Esophagus mucosa (tissue), 1 donor: ENCODE measurements around the gene PPP3CA. TPM values are rescaled to one million over a fixed set of nuclear protein-coding genes. Genes with fewer than 3 reads are reported as not detected.

Source experiments
- ATAC-seq: fragments of 200-7000 bp; cut with Tn5 transposase; one replicate; pipeline ENCODE4 v1.9.1; 2020
- total RNA-seq: library from RNA; stranded (reverse); gene quantifications from one replicate; pipeline ENCODE4 v1.2.4, GENCODE V29; 2023
- donor health status: DM: yes; HTN: yes; CAD: no.

The PPP3CA gene
- total RNA-seq, 1 donor from 2014 or later, result 18.5 TPM

DNA sequence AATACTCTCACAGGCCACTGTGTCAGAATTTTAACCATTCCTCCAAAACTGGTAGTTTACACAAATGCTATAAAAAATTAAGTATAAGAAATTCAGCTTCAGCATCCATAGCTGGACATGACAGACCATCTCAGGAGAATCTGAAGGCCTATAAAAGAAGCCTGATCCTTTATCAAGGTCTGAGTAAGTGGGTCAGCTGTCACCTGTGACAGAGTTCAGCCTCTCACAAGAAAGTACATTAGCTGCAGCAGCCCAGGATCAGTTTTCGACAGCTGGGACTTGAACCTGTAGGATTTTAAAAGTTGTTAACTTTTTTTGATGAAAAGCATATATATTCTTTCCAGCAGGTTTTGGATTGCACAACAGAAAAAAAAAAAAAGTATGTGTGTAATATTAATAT, 60.7 kb downstream of the PPP3CA start:
- ATAC-seq, result no peak

DNA sequence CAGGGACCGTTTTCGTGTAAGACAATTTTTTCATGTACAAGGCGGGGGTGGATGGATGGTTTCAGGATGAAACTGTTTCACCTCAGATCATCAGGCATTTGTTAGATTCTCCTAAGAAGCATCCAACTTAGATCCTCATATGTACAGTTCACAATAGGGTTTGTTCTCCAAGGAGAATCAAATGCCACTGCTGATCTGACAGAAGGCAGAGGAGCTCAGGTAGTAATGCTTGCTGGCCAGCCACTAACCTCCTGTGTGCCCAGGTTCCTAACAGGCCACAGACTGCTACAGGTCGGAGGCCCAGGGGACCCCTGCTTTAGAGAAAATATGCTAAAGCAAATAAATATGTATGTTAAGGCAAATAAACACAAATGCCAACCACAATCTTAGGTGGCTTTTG, 61.3 kb downstream of the PPP3CA start:
- ATAC-seq, result no peak

DNA sequence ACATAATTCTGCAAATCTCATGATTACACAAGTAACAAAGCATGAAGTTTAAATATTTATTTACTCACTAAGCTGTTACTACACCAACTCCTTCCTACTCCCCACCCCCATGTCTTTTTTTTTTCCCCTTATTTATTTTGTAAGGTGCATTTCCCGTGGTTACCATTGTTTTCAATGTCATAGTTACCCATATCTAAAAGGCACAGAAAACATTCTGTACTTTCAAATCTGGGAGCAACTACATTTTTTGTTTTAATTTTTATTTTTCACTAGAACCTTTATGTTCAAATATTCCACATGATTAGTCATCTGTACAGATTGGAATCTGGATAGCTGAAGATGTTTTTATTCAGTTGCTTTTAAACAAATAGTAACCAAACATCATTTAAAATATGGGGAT, 62.8 kb downstream of the PPP3CA start:
- ATAC-seq, result no peak

DNA sequence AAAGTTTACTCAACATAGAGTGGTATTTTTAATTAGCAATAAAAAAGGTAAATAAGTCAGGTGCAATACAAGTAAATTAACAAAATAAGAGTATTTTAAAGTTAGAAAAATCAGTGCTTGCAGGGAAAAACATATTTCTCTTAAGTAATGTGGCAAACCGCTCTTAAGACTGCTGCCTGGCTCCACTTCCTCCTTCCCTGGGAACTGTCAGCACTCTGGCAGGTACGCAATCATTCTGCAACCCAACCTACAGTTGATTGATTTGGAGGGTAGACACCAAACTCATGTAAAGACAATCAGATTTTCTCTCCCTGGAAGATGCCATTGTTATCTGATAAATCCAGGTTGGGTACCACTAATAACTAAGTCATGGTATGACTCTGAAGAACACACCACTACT, 63.9 kb downstream of the PPP3CA start:
- no peak for ATAC-seq

DNA sequence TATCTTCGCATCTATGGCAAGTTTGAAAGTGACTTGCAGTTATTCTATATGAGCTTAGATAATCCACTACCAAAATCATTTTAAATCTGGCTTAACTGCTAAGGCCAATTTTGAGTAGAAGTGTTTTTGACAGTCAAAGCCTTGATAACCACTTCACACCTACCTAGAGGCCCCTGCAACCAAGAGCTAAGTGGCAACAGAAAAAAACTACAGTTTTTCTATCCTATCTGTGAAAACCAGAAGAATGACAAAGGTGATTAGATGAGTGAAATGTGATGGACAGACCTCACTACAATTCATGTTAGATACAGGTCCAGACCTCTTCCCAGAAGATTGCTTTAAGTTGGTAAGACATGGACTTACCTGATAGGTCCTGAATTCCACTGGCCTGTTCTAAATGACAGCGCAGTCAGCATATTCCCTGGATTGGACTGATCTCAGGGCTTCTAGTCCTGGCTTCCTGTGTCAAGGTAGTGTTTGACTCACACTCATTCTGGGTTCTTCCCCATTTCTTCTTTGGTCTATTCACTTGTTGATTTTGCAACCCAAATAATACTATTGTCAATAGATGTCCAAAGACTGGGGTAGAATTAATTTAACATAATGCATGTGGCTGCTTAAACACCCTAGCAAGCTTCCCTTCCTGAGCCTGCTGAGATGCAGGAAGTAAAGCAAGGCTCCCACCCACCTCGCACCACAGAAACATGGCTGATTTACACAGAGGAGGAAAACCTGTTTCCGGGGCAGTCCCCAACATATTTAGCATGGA, 65.1 kb downstream of the PPP3CA start:
- ATAC-seq, result no peak

DNA sequence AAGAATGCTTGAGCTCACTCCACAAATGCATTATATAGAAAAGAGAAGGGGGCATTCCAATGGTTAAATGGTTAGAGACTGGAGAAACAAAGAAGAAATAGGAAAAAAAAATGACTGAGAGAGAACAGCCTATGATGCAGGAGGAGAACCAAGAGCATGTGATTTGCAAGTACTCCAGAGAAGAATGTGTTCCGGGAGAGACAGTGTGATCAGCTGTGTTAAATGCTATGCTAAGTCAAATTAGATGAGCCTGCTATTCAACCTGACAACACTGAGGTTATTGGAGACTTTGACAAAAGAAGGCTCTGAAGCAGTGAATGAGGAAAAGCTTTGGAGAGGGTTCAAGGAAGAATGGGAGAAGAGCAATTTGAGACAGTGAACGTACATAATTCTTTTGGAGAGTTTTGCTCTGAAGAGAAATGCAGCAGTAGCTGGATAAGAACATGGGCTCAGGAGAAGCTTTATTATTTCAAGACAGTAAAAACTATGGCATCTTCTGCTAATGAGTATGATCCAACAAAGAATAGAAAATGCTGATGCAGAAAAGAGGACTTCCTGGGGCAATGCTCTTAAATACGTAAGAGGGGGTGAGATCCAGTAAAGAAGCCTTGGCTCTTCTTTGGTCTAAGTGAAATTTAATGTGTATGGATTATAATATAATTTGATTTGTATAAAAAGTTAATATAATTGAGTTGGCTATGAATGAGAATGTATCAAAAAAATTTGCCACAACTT, 66.3 kb downstream of the PPP3CA start:
- no peak for ATAC-seq

DNA sequence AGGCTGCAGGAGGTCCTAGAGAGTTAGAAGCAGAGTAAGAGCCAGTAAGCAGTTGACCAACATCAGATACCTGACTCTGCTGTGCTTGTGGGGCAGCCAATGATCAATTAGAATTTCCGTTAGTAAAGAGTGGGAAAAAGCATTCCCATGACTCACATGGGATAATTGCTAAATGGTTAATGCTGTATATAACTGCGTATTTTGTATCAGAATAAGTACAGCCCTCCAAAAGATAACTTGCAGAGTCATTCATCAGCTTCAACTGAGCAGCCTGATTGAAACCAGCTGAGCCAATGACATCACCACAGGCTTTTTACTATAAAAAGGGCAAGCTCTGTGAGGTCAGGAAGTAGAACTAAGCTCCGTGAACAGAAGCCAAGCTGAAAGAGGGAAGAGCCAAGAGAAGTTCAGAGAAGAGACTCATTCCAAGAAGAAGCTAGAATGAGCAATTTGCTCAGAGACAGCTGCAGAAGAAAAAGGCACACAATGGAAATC, 67.9 kb downstream of the PPP3CA start:
- ATAC-seq, result no peak

DNA sequence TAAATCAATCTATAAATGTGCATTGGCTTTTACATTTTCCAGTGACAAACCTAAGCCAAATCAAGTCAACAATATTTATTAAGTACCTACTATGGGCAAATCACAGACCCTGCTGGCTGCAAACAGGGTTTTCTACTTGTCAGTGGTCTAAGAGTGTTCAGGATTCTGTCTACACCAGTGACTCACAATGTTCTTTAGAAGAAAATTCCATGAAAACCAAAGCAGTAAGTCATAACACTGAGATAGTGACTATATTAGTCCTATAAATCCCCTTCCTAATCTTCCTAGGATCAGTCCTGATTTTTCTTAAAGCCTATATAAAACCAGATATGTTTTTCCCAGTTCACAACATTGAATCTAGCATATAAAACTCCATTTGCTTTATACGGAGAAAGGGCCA, 69.7 kb downstream of the PPP3CA start:
- no peak for ATAC-seq

DNA sequence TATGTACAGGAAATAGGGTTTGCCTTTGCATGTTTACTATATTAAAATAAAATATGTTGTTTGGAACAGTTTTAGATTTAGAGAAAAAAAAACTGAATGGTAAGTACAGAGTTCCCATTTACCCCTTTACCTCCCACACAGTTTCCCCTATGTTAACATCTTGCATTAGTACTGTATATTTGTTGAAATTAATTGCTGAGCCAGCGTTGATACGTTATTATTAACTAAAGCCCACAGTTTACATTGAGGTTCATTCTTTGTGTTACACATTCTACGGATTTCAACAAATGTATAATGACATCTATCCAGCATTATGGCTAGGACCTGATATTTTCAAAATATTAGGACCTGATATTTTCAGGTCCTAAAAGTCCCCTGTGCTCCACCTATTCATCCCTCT, 70.7 kb downstream of the PPP3CA start:
- no peak for ATAC-seq

DNA sequence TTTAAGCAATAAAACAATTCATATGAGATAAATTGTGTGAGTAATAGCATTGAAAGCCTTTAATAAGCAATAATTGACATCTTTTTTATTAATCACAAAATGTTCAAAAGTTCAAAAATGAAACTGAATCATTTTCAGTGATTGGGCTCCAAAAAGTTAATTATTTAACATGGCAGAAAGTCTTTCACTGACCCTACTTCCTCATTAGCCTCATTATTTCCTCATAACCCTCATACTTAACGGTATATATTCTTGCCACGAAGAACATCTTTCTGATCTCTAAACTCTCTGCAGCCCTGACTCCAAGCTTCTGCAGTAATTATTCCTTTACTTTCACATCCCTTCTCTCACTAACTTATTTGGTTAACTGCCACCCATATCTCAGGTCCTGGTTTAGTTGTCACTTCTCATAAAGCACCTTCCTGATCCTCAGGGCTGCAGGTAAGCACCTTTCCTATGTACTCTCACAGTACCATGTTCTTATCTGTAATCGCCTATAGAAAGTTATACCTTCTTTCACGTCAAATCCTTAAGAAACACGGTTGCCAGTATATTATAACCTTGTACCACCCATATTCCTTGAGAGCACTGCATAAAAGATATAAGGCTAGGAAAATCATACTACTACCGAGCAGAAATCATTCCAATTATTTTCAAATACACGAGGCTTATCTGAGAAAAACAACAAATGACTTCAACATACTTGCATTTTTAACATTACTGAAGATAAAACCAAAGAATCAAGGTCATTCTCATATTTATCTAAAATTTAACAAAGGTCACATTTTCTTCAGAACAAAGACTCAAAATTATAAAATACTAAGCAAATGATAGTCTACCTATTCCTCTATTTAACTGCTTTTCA, 72.2 kb downstream of the PPP3CA start:
- no peak for ATAC-seq

DNA sequence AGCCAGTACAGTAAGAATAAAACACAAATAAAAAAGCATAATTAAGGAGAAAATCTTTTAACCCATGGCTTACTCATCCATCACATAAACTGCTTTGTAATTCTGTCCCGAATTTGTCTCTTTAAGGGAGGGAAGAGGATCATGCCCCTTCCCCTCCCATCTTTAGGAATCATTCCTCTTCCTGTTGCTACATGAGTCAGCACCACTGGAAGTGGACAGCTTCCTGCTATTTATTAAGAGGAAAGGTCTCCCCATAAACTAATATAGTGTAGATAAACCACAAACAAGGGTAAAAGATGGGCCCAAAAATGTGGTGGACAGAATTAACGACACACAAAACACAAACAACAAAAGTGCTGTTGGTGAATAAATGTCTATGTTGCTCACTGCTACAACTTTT, 75.8 kb downstream of the PPP3CA start:
- no peak for ATAC-seq

DNA sequence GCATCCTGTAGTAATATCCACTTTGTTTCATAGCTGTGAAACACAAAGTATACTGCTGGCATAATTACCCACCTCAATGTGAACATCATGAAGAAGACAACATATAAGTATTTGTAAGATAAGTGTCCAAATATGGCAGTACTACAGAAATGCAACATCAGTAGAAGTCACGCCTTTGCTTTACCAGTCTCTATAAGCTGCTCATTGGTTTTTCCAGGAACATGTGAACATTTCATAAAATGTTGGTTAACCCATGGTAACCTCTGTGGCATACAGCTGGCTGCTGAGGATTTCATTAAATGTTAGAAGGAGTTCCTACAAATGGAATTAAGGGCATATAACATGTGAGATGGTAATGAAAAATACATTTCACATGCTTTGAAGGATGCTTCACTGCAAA, 77.6 kb downstream of the PPP3CA start:
- ATAC-seq, result no peak

DNA sequence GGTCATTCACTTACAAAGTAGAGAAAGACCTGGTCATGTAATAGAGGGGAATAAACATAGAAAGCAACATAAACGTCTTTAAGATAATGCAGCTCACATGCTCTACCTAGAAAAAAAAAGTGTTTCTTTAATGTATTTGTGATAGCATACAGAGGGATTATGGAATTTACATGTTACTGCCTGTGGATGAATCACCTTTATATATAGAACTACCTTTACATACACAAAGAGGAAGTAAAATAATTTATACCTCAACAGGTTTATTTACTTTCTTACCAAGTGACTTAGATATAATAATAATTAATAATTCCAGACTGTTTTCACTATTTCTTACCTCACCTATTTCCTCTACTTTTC, 81.5 kb downstream of the PPP3CA start:
- ATAC-seq, result peak; percentile 96

DNA sequence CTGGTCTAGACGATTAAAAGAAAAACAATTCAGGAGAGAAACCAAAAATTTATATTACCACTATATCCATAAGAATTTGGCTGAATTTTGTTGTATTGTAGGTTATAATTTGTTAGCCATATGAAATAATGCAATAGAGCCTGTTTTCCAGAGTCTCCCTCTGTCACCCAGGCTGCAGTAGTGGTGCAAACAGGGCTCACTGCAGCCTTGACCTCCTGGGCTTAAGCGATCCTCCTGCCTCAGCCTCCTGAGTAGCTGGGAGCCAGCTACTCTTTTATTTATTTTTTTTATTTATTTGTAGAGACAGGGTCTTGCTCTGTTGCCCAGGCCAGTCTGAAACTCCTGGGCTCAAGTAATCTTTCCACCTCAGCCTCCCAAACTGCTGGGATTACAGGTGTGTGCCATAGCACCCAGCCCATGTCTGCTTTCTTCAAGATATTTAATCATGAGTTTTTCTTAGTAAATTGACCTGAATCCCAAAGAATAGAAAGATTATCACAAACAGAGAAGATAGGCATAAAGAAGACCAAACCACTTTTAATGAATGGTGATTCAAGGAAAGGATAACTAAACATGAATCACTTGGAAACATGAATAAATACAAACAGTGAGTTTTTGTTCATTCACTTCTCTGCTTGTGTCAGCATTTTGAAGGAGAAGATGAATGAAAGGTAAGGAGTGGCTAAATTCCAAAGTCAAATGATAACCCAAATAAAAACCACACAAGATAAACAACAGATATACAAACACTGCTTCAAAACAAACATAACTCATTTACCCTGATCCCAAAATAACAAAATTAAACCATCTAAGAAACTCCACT, 82.1 kb downstream of the PPP3CA start:
- peak; percentile 24 for ATAC-seq

DNA sequence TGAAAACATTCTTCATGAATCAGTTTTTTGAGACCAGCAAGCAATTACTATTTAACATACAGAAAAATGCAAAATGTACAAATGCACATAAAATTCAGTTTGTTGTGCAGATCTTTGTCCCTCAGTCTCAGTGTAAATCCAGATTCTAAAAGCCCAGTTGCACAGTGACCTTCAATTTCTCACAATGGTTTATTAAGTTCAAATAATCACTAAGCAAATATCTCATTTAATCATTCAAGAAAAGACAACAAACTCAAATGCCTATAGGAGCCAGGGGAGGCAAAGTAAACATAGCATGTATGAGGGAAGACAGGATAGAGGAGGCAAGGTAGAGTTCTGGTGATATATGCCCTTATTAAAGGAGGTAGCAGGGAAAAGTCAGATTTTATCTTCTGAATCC, 82.8 kb downstream of the PPP3CA start:
- ATAC-seq, result no peak

DNA sequence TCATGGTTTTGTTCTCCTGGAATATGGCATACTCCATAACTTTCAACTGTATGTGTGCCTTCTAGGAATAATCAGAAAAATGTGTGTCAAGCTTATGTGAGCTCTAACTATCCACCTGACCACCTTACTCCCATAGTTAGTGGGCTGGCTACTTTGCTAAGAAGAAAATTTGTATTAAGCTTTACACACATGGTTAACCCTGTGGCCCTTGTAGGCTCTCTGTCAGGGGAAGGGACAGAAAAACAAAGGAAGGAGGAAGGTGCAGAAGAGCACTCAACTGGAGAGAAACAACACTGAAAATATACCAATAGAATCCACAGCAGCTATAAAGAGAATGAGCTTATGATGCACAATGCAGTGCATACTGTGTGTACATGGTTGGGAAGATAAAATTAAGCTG, 84.6 kb downstream of the PPP3CA start:
- ATAC-seq, result no peak

DNA sequence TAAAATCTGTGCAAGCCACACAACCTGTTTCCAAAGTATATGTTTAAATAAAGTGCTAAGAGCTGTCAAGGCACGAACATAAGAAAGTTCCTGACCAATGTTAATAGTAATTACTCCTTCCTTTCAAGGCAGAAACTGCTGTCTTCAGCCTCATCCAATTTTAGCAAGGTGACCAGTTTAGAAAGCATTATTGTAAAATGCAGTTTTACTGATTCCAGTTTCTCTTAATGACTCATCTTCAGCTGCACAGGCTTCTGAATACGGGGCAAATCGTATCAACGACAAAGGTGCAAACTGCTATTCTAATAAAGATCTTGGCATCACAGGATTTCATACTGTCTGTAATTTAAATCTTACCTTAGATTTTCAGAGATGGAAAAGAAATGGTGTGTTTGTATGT, 87.5 kb downstream of the PPP3CA start:
- ATAC-seq, result no peak

DNA sequence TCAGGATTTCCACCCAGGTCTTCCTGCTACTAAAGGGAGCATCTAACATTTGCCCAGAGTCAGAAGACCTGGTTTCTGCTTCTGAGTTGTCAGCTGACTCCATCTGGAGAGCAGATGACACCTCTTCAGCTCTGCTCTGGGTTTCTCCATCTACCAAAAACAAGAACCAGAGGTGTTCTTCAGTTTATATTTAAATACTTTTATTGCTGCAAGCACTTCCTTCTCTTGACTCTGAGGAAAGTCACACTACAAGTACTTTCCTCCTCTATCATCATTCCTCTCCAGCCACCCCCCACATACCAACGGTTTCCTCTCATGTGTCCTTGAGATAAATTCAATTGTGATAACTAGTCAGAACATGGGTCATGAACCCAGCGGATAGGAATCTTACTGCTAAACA, 88.4 kb downstream of the PPP3CA start:
- ATAC-seq, result no peak

DNA sequence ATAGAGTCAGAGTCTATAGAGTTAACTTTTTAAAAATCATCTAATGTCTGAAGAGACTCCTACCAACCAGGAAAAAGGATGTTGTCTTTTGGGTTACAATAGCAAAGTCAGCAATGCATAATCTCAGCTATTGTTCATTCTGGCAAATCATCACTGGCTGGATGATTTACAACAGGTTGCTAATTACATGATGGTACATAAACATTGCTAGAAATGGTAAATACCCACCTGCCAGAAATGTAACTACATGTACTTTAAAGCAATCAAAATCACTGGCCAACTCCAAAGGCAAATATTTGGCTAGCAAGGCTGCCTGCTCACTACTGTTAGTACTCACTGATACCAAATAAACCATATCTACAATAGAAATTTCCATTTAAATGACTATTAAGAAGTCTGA, 91.1 kb downstream of the PPP3CA start:
- no peak for ATAC-seq

DNA sequence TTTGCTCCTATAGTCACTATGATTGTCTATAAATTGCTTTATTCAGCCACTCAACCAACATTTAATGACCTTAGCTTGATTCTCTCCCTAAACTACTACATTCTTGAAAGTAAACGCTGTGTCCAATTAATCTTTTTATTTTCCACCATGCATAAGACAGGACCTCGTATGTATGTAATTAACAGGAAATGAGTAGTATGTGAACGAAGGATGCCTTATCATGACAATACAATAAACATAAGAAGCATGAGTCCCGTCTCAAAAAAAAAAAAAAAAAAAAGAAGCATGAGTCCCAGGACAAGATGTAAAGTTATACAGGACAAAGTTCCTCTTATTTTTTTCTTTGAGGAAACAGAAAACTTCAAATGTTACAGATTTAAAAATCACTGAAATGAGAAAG, 92.5 kb downstream of the PPP3CA start:
- ATAC-seq, result no peak

DNA sequence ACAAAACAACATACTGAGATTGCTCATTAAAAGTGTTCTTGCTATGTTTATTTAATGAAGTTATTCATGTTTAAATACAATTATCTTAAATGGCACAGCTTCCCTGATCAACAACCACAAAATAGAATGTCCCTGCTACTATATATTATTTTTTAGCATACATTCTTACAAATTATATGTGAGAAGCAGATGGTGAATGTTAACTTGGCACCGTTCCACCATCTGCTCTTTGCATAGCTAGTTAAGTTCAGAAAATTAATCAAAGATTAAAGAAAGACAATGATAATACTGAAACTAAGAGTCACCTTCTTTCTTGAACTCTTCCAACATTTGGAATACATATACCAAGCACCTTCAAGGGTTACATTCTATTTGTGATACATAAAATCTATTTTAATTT, 94.2 kb downstream of the PPP3CA start:
- no peak for ATAC-seq

DNA sequence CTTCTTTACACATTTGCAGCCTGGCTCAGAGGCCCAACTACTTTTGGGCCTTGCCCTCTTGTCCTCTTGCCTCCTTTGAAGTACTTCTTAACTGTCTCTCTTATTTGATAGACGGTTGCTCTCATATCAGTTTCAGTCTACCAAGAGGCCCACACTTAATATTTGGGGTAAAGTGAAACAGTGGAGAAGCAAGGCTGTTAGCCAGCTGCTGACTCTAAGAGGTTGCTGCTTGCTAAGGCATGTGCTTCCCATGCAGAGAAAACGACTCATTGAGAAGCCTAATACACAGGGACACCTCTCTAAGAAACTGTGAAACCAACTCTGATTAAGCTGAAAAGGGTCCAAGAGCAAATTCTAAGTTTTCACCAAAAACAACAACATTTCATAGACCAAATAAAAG, 94.6 kb downstream of the PPP3CA start:
- ATAC-seq, result no peak
